ENCODE data around the gene S100A11.
"Not testable (repeated sequence)": the region's sequence is repeated elsewhere in the genome, so short reads cannot be mapped to it uniquely, and the experiment has no call there.

The S100A11 gene

GRCh38 chr1:152036267-152037216 lies at the start of gene S100A11:
Gene S100A11 (minus strand): TSS chr1:152037004. CDS start chr1:152036915, 89 bp downstream.
- Mint-ChIP-seq H3K27me3 (no peaks in the 10 kb centered on the region), H3K4me1 (peaks cover 24% of the 10 kb centered on the region), H3K9me3 (no peaks in the 10 kb centered on the region), H3K4me3 (peak within 1 kb of the TSS; percentile 89 to 95), H3K27ac (peak within 1 kb of the TSS; percentile 98 to 99)
- peak; percentile 59 to 75 for DNase-seq
- ATAC-seq, result peak; percentile 85

- no peak for ATAC-seq
- Mint-ChIP-seq H3K4me1 (no peaks in the 10 kb centered on the region), H3K9me3 (no peaks in the 10 kb centered on the region), H3K27ac (no peak overlapping the region), H3K4me3 (no peak overlapping the region), H3K27me3 (peaks cover under 1% of the 10 kb centered on the region)
- DNase-seq, result no peak
Measured at GRCh38 chr1:152084853-152085252, 48.0 kb upstream of the S100A11 start.

- DNase-seq, H3K27ac Mint-ChIP-seq, H3K4me3 Mint-ChIP-seq, H3K9me3 Mint-ChIP-seq, H3K4me1 Mint-ChIP-seq, H3K27me3 Mint-ChIP-seq, ATAC-seq: not testable (repeated sequence)
Measured at GRCh38 chr1:152081026-152081425, 44.2 kb upstream of the S100A11 start.

- not testable (repeated sequence) for DNase-seq, ATAC-seq, H3K4me1 Mint-ChIP-seq, H3K27ac Mint-ChIP-seq, H3K4me3 Mint-ChIP-seq, H3K27me3 Mint-ChIP-seq, H3K9me3 Mint-ChIP-seq
Measured at GRCh38 chr1:152080494-152080893, 43.7 kb upstream of the S100A11 start.

- Mint-ChIP-seq H3K9me3 (no peaks in the 10 kb centered on the region), H3K27ac (no peak overlapping the region), H3K4me3 (no peak overlapping the region), H3K4me1 (no peaks in the 10 kb centered on the region), H3K27me3 (peaks cover 12% of the 10 kb centered on the region)
- no peak for ATAC-seq
- no peak for DNase-seq
Measured at GRCh38 chr1:152078831-152079441, 42.1 kb upstream of the S100A11 start.

- no peaks in the 10 kb centered on the region for H3K9me3 Mint-ChIP-seq
- peaks cover 46% of the 10 kb centered on the region for H3K27me3 Mint-ChIP-seq
- H3K27ac Mint-ChIP-seq, result no peak overlapping the region
- H3K4me3 Mint-ChIP-seq, result no peak overlapping the region
- ATAC-seq (no peak), DNase-seq (no peak)
- no peaks in the 10 kb centered on the region for H3K4me1 Mint-ChIP-seq
Measured at GRCh38 chr1:152072311-152072710, 35.5 kb upstream of the S100A11 start.

GRCh38 chr1:152071123-152071522 lies 34.3 kb upstream of the S100A11 start:
- no peak overlapping the region for H3K4me3 Mint-ChIP-seq
- peaks cover 46% of the 10 kb centered on the region for H3K27me3 Mint-ChIP-seq
- no peaks in the 10 kb centered on the region for H3K4me1 Mint-ChIP-seq
- no peak overlapping the region for H3K27ac Mint-ChIP-seq
- DNase-seq (no peak), ATAC-seq (no peak)
- no peaks in the 10 kb centered on the region for H3K9me3 Mint-ChIP-seq

GRCh38 chr1:152067929-152068328 lies 31.1 kb upstream of the S100A11 start:
- no peak for ATAC-seq

GRCh38 chr1:152067150-152067549 lies 30.3 kb upstream of the S100A11 start:
- H3K9me3 Mint-ChIP-seq, result no peaks in the 10 kb centered on the region
- DNase-seq (no peak), ATAC-seq (no peak)
- H3K4me1 Mint-ChIP-seq, result no peaks in the 10 kb centered on the region
- no peak overlapping the region for H3K27ac Mint-ChIP-seq
- H3K4me3 Mint-ChIP-seq, result no peak overlapping the region
- H3K27me3 Mint-ChIP-seq, result peaks cover 42% of the 10 kb centered on the region

More at GRCh38 chr1:152067929-152068328, 31.1 kb upstream of the S100A11 start:
- Mint-ChIP-seq H3K9me3 (no peaks in the 10 kb centered on the region), H3K4me3 (no peak overlapping the region), H3K4me1 (no peaks in the 10 kb centered on the region), H3K27ac (no peak overlapping the region), H3K27me3 (peaks cover 50% of the 10 kb centered on the region)
- no peak for DNase-seq

- H3K4me3 Mint-ChIP-seq, result no peak overlapping the region
- no peak overlapping the region for H3K27ac Mint-ChIP-seq
- H3K27me3 Mint-ChIP-seq, result peaks cover 23% of the 10 kb centered on the region
- DNase-seq, result no peak
- ATAC-seq, result no peak
- H3K4me1 Mint-ChIP-seq, result no peaks in the 10 kb centered on the region
- no peaks in the 10 kb centered on the region for H3K9me3 Mint-ChIP-seq
Measured at GRCh38 chr1:152061952-152062351, 25.1 kb upstream of the S100A11 start.

- Mint-ChIP-seq H3K27me3 (peaks cover 17% of the 10 kb centered on the region), H3K4me3 (no peak overlapping the region), H3K27ac (no peak overlapping the region), H3K4me1 (peaks cover 4% of the 10 kb centered on the region), H3K9me3 (no peaks in the 10 kb centered on the region)
- ATAC-seq, result no peak
- DNase-seq, result no peak
Measured at GRCh38 chr1:152053375-152053774, 16.6 kb upstream of the S100A11 start.

GRCh38 chr1:152052606-152053005 lies 15.8 kb upstream of the S100A11 start:
- DNase-seq (peak; percentile 75 to 78), ATAC-seq (no peak)
- H3K9me3 Mint-ChIP-seq, result no peaks in the 10 kb centered on the region
- H3K27ac Mint-ChIP-seq, result no peak overlapping the region
- peaks cover 11% of the 10 kb centered on the region for H3K4me1 Mint-ChIP-seq
- no peak overlapping the region for H3K4me3 Mint-ChIP-seq
- peaks cover 17% of the 10 kb centered on the region for H3K27me3 Mint-ChIP-seq

- H3K27ac Mint-ChIP-seq, result no peak overlapping the region
- no peaks in the 10 kb centered on the region for H3K9me3 Mint-ChIP-seq
Measured at GRCh38 chr1:152050886-152051675, 14.3 kb upstream of the S100A11 start.

GRCh38 chr1:152049291-152050083 lies 12.7 kb upstream of the S100A11 start:
- ATAC-seq, result no peak
- H3K27ac Mint-ChIP-seq, result no peak overlapping the region
- peaks cover 12% of the 10 kb centered on the region for H3K27me3 Mint-ChIP-seq
- H3K4me3 Mint-ChIP-seq, result no peak overlapping the region
- no peaks in the 10 kb centered on the region for H3K9me3 Mint-ChIP-seq
- DNase-seq, result no peak
- H3K4me1 Mint-ChIP-seq, result peaks cover 17% of the 10 kb centered on the region

More at GRCh38 chr1:152050886-152051675, 14.3 kb upstream of the S100A11 start:
- Mint-ChIP-seq H3K27me3 (peaks cover 17% of the 10 kb centered on the region), H3K4me1 (peaks cover 17% of the 10 kb centered on the region), H3K4me3 (no peak overlapping the region)
- DNase-seq (no peak), ATAC-seq (no peak)

All from stimulated activated naive CD8-positive, alpha-beta T cell treated with anti-CD3 and anti-CD28 coated beads, Interleukin-15, amount 100 ng/mL, for 72 hours (primary cell).